Measurements from ENCODE around the gene AMBRA1.
A peak's percentile ranks its signal among the peaks of the same experiment; 100 is the strongest.
"Not testable (repeated sequence)": the region's sequence is repeated elsewhere in the genome, so short reads cannot be mapped to it uniquely, and the experiment has no call there.

Gene AMBRA1

GRCh38 chr11:46381819-46382645, 211.8 kb downstream of the AMBRA1 start:
- no peak for DNase-seq (ENCODE audit: low spot score)

GRCh38 chr11:46381048-46381818, 212.6 kb downstream of the AMBRA1 start, which contains the start of gene MDK:
Gene MDK, plus strand, starts transcription at chr11:46381669. Its CDS starts 389 bp downstream, at chr11:46382058.
- peak; percentile 22 for DNase-seq (ENCODE audit: low spot score)

- peak; percentile 51 for DNase-seq (ENCODE audit: low spot score)
These were observed 213.3 kb downstream of the AMBRA1 start for GRCh38 chr11:46380340-46381047.

GRCh38 chr11:46379482-46380293, 214.1 kb downstream of the AMBRA1 start:
- not testable (repeated sequence) for DNase-seq (ENCODE audit: low spot score)

- DNase-seq (ENCODE audit: low spot score): no peak
These were observed 214.9 kb downstream of the AMBRA1 start for GRCh38 chr11:46378811-46379481.

- no peak for DNase-seq (ENCODE audit: low spot score)
These were observed 215.5 kb downstream of the AMBRA1 start for GRCh38 chr11:46378296-46378695.

GRCh38 chr11:46377831-46378230, 216.0 kb downstream of the AMBRA1 start:
- no peak for DNase-seq (ENCODE audit: low spot score)

- no peak for DNase-seq (ENCODE audit: low spot score)
These were observed 216.5 kb downstream of the AMBRA1 start for GRCh38 chr11:46377290-46377689.

- DNase-seq (ENCODE audit: low spot score): no peak
These were observed 217.4 kb downstream of the AMBRA1 start for GRCh38 chr11:46376258-46377050.

GRCh38 chr11:46375392-46376101, 218.3 kb downstream of the AMBRA1 start:
- no peak for DNase-seq (ENCODE audit: low spot score)

GRCh38 chr11:46374815-46375214, 219.0 kb downstream of the AMBRA1 start:
- no peak for DNase-seq (ENCODE audit: low spot score)

GRCh38 chr11:46373787-46374740, 219.8 kb downstream of the AMBRA1 start:
- DNase-seq (ENCODE audit: low spot score): no peak

GRCh38 chr11:46372501-46372900, 221.3 kb downstream of the AMBRA1 start:
- not testable (repeated sequence) for DNase-seq (ENCODE audit: low spot score)

GRCh38 chr11:46372086-46372485, 221.7 kb downstream of the AMBRA1 start:
- no peak for DNase-seq (ENCODE audit: low spot score)

- DNase-seq (ENCODE audit: low spot score): not testable (repeated sequence)
These were observed 222.6 kb downstream of the AMBRA1 start for GRCh38 chr11:46371262-46371661.

GRCh38 chr11:46370253-46370652, 223.6 kb downstream of the AMBRA1 start:
- DNase-seq (ENCODE audit: low spot score): no peak

GRCh38 chr11:46369458-46370152, 224.2 kb downstream of the AMBRA1 start:
- peak; percentile 63 for DNase-seq (ENCODE audit: low spot score)

- DNase-seq (ENCODE audit: low spot score): no peak
These were observed 225.9 kb downstream of the AMBRA1 start for GRCh38 chr11:46367916-46368267.

Measured in germinal center (tissue), 1 donor.